GM12872 (cell line): Measurements from ENCODE around the gene GIPC3.

ENCODE experiments used
- CTCF ChIP-seq: IDR thresholded peaks from 3 replicates; pipeline ENCODE4 v1.5.1; 2011; ENCODE audit warnings: low read depth, mild to moderate bottlenecking, low read length, moderate library complexity; ENCODE audit not compliant: insufficient read depth

GIPC3 gene

GRCh38 chr19:3585301-3586126 lies at the start of gene GIPC3:
Gene GIPC3, plus strand, starts transcription at chr19:3585478. Its CDS starts 120 bp downstream, at chr19:3585598.
- TF ChIP-seq CTCF, result no peak

- TF ChIP-seq CTCF, result no peak
Observed at GRCh38 chr19:3535563-3535965, 49.7 kb upstream of the GIPC3 start.

- no peak for TF ChIP-seq CTCF
Observed at GRCh38 chr19:3535981-3536380, 49.3 kb upstream of the GIPC3 start.

GRCh38 chr19:3536429-3537100 lies 48.7 kb upstream of the GIPC3 start:
- no peak for TF ChIP-seq CTCF

GRCh38 chr19:3537101-3537437 lies 48.2 kb upstream of the GIPC3 start:
- no peak for TF ChIP-seq CTCF

- no peak for TF ChIP-seq CTCF
Observed at GRCh38 chr19:3537438-3538240, 47.6 kb upstream of the GIPC3 start.
